ENCODE data around the gene POLH. TPM values are rescaled to one million over a fixed set of nuclear protein-coding genes. Genes with fewer than 3 reads are reported as not detected.
"Not testable (repeated sequence)": the region's sequence is repeated elsewhere in the genome, so short reads cannot be mapped to it uniquely, and the experiment has no call there.

The POLH gene
- total RNA-seq (2014; rRNA removed; shearing (Covaris generic)), result 10.3 and 15.9 TPM in 2 replicates

DNA sequence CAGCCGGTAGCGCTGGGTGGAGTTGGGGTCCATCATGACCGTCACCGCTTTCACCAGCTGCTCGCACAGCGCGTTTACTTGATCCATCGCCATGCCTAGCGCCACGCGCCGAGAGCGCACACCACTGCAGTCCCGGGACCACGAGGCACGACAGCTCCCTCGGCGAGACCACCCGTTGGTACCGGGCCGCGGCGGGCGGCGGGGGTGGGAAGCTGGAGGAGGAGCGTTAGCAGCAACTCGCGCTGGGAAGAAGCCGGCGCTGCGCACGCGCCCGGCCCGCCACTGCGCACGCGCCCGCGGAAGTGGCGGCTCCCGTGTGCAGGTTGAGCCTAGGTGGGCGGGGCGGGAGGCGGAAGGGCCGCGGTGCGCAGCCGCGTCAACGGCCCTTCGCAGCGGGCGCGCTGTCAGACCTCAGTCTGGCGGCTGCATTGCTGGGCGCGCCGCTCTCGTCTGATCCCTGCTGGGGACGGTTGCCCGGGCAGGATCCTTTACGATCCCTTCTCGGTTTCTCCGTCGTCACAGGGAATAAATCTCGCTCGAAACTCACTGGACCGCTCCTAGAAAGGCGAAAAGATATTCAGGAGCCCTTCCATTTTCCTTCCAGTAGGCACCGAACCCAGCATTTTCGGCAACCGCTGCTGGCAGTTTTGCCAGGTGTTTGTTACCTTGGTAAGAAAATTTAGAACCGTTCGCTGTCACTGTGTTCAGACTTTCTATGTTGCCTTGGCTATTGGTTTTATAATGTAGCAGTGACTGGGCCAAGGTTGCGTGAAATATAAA lies at the start of gene POLH, which contains the start of gene XPO5:
TSS of gene POLH (plus strand) at position 414 of the 780 bp plus-strand sequence. CDS start 6,135 bp downstream, outside the sequence.
TSS of gene XPO5 (minus strand) at position 267 of the 780 bp plus-strand sequence. CDS start at position 93, 174 bp downstream.
- DNase-seq (ENCODE audit: low spot score), result peak; percentile 94

DNA sequence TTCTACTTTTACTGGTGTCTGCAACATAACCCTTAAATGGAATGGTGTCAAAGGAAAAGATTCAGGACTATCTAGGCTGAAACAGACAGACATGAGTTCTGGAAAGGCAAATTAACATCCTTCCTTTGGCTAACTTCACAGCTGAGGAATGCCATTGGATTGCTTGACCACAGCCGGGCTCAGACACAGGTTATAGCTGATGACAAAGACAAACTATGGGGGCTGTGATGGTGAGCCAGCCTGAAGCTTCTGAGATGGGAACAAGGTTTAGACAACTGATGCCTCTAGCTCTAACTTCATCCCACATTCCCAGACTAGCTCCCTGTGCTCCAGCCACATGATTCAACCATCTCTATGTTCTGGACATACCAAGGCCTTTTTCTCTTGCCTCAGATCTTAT lies 43.8 kb upstream of the POLH start:
- no peak for DNase-seq (ENCODE audit: low spot score)

- DNase-seq (ENCODE audit: low spot score), result not testable (repeated sequence)
These were observed 37.0 kb upstream of the POLH start for GRCh38 chr6:43538986-43539385.

DNA sequence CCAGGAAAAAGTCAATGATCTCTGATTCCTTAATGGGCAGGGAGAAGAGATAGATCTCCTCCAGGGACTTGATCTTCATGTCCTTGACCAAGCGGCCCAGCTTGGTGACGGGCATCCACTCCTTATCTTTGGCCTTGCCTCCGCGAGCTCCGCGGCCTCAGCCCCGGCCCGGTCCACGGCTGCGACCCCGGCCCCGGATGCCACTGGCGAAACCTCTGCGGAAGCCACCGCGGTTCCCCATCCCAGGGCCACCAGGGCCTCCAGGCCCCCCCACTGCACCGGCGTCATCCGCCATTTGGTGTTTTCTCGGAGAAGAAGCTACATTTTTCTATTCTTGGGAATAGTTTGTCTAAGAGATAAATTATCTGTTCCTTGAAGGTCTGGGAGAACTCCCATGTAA lies 36.6 kb upstream of the POLH start:
- not testable (repeated sequence) for DNase-seq (ENCODE audit: low spot score)

- DNase-seq (ENCODE audit: low spot score), result no peak
These were observed 35.5 kb upstream of the POLH start for GRCh38 chr6:43540507-43540906.

GRCh38 chr6:43541774-43542471 lies 34.1 kb upstream of the POLH start:
- DNase-seq (ENCODE audit: low spot score), result no peak

DNA sequence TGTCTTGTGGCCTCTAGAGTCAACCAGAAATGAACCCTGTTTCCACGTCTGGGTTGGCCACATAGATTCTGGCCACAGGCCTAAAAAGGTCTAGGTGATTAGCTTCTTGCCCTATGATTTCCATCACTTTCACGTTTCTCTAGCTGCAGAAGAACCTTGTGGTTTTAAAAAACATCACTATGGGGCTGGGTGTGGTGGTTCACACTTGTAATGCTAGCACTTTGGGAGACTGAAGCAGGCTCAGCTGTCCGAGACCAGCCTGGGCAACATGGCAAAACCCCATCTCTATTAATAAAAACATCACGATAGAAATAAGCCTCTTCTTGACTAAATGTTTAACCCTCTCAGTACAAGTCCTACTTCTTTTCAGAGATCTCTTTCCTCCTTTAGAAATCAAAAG lies 31.5 kb upstream of the POLH start:
- DNase-seq (ENCODE audit: low spot score), result no peak

- DNase-seq (ENCODE audit: low spot score), result no peak
These were observed 28.8 kb upstream of the POLH start for GRCh38 chr6:43547222-43547621.

GRCh38 chr6:43557620-43558019 lies 18.4 kb upstream of the POLH start:
- not testable (repeated sequence) for DNase-seq (ENCODE audit: low spot score)

DNA sequence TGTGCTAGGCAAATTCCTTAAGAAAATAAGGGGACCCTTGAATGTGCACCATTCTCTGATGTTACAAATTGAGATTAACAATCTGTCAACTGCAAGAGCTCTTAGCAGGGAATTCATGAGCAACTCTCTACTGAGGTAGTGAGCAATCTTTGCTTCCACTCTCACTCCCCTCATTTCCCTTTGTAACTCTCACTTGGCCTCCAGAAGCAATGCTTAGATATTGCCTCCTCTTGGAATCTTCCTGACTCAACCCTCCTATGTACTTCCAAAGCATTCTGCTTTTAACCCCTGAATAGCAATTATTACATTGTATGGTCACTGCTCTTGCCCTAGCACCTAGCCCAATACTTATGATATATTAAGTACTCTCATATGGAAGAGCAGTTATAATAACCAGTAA lies 16.7 kb upstream of the POLH start:
- DNase-seq (ENCODE audit: low spot score), result no peak

DNA sequence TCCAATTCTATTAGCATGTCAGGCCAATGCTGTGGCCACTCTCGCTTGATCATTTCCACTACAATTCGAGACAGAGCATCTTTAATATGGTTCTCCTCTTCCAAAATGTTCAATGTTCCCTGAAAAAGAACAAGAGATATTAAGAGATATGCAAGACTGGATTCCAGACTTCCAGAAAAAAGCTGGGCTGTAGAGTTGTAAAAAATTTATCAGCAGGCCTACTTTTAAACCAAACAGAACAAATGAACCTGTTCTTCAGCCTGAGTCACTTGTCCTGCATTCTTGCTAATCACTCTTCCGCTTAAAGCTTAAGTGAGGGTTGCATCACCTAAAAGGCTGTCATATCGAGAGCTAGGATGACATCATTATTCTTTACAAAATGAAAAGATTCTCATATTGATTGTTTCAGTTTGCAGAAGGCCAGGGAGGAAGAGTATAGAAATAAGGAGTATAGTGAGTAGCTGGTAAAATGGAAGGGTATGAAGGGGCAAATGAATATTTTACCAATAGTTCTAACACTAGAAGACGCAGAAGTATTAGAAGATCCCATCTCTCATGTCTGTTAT lies 5.0 kb upstream of the POLH start:
- no peak for DNase-seq (ENCODE audit: low spot score)

- DNase-seq (ENCODE audit: low spot score), result no peak
These were observed 4.0 kb upstream of the POLH start for GRCh38 chr6:43572015-43572414.

- peak; percentile 16 for DNase-seq (ENCODE audit: low spot score)
These were observed 747 bp upstream of the POLH start for GRCh38 chr6:43575105-43575771.

DNA sequence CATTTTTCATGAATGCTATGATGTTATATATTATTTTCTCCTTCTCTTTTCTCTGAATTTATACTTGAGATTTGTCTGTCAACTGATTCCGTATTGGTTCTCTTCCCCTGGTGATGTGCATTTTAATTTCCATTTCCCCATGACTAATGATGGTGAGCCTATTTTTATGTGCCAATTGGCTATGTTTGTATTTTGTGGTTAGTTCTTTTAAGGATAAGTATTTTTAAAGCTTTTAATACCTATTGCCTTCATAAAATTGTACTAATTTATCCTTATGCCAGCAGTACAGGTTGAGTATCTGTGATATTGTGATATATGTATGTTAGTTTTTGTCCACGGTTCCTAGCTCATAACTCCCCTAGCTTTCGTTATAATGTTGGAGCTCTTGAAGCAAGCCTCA lies 2.8 kb downstream of the POLH start:
- DNase-seq (ENCODE audit: low spot score), result no peak

DNA sequence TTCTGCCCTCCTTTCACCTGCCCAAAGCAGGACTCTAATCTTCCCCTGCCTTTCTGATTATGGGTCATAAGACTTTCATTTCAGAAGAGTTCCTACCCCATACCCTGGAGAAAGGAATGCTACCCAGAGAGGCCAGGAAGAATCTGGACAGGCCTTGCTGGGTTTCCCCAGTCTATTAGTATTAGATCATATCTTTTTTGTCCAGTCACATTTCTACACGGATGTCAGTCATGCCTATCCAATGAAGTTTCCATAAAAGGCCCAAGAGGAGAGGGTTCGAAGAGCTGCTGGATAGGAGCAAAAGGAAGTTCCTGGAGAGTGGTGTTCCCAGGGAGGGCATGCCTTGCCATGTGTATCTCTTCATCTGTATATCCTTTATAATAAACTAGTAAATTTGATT lies 3.2 kb downstream of the POLH start:
- DNase-seq (ENCODE audit: low spot score), result no peak

DNA sequence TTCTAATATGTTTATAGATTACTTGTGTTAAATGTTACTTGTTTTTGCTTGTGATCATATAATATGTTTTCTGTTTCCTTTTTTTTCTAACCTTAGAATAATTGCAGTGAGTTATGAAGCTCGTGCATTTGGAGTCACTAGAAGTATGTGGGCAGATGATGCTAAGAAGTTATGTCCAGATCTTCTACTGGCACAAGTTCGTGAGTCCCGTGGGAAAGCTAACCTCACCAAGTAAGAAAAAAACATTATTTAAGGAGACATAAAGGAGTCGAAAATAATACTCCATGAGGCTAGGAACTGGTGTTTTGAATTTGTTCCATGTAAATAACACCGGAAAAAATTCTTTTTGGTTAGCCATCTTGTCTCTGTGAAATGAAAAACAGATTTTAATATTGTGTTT lies 6.9 kb downstream of the POLH start:
- no peak for DNase-seq (ENCODE audit: low spot score)

- no peak for DNase-seq (ENCODE audit: low spot score)
These were observed 9.0 kb downstream of the POLH start for GRCh38 chr6:43584892-43585570.

GRCh38 chr6:43588194-43588593 lies 12.2 kb downstream of the POLH start:
- DNase-seq (ENCODE audit: low spot score), result no peak

DNA sequence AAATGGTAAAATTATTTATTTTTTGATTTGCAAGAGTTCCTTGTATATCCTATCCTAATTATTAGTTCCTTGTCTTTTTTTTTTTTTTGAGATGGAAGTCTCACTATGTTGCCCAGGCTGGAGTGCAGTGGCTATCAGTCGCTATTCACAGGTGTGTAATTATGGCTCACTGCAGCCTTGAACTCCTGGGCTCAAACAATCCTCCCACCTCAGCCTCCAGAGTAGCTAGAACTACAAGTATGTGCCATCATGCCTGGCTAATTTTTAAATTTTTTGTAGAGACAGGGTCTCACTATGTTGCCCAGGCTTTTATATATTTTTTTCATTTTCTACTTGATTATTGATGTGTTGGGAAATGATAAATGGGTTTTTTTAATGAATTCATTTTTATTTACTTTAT lies 13.6 kb downstream of the POLH start:
- not testable (repeated sequence) for DNase-seq (ENCODE audit: low spot score)

DNA sequence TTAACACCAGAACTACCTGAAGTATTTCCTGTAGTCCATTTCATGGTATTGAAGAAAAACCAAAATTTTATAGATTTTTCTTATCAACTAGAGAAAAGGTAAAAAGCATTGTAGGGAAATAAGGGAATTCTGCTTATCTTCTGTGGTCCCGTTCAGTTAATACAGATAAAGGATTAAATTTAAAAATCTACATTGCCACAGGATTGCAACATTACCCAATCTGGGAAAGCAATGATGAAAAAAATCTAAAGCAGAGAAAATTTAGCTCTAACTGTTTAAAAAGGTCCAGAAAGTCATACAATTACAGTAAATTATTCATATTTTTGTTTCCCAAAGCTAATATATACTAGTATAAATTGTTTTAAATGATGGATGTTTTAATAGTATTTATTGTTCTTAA lies 18.0 kb downstream of the POLH start:
- no peak for DNase-seq (ENCODE audit: low spot score)

- no peak for DNase-seq (ENCODE audit: low spot score)
These were observed 24.6 kb downstream of the POLH start for GRCh38 chr6:43600595-43600994.

- DNase-seq (ENCODE audit: low spot score), result no peak
These were observed 28.2 kb downstream of the POLH start for GRCh38 chr6:43604174-43604573.

Measured in H4 (cell line).